Measurements from ENCODE around the gene GEN1.

Gene GEN1

DNA sequence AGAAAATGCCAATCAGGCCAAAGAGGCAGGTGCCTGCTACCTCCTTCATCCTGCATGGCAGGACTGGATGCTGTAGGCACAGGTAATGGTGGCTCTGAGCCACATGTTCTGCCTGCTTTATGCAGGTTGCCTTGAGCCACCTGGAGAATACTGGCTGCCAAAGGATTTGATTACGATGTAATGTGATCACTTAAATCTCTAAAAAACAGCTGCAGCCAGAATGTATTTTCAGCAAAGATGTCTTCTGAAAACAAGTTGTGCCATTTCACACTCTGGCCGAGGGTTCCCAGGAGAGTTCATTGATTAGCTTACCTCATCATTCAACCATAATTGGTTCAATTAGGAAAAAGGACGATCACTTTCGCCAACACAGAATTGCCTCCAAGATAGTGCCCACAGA, 44.4 kb downstream of the GEN1 start:
- no peak for DNase-seq (ENCODE audit: low read depth)

DNA sequence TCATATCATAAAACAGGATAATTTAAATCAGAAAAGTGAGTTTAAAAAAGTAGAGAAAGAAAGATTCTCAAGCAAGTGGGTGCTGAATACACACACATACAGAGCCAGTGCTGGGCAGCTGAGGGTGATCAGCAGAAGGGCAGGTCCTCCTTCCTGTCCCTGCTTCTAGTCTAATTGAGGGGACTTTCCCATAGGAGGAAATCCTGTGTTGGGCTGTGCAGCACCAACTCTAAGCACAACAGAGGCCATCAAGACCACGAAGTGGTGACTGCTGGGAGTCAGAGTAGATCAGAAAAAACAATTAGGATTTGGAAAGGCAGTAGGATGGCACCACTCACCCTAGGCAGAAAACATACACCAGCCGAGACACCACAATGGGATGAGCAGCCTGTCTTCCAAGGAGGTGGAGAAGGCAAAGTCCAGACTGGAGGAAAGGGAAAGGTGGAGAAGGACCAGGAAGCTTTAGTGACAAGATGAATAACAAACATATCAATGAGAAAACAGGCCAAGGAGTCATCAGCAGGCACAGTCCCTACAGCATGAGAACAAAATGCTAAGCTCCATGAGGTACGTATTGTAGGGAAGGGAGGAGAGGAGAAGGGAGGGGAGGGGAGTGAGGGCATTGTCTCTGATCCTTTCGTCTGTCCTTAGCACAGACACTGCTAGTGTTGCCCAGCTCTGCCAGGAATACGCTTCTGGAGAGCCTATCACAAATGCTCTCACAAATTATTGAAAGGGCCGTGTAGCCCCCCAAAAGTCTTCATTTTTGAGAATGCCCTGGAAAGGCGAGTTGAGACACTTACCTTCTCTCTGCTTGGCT, 45.6 kb downstream of the GEN1 start:
- DNase-seq (ENCODE audit: low read depth): no peak
- TF ChIP-seq, protein P1, sequence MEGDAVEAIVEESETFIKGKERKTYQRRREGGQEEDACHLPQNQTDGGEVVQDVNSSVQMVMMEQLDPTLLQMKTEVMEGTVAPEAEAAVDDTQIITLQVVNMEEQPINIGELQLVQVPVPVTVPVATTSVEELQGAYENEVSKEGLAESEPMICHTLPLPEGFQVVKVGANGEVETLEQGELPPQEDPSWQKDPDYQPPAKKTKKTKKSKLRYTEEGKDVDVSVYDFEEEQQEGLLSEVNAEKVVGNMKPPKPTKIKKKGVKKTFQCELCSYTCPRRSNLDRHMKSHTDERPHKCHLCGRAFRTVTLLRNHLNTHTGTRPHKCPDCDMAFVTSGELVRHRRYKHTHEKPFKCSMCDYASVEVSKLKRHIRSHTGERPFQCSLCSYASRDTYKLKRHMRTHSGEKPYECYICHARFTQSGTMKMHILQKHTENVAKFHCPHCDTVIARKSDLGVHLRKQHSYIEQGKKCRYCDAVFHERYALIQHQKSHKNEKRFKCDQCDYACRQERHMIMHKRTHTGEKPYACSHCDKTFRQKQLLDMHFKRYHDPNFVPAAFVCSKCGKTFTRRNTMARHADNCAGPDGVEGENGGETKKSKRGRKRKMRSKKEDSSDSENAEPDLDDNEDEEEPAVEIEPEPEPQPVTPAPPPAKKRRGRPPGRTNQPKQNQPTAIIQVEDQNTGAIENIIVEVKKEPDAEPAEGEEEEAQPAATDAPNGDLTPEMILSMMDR (IDR thresholded peaks at IDR 0.05; ENCODE audit: control insufficient read depth, insufficient read depth, low read depth, low read length, missing control alignments): no peak
- no peak overlapping the region for H3K4me3 ChIP-seq (ENCODE audit: control insufficient read depth, low read depth, low read length)

More for the DNA sequence above, 44.4 kb downstream of the GEN1 start:
- H3K4me3 ChIP-seq (ENCODE audit: control insufficient read depth, low read depth, low read length): no peak overlapping the region
- TF ChIP-seq, protein P1 (IDR thresholded peaks at IDR 0.05; ENCODE audit: control insufficient read depth, insufficient read depth, low read depth, low read length, missing control alignments): no peak

DNA sequence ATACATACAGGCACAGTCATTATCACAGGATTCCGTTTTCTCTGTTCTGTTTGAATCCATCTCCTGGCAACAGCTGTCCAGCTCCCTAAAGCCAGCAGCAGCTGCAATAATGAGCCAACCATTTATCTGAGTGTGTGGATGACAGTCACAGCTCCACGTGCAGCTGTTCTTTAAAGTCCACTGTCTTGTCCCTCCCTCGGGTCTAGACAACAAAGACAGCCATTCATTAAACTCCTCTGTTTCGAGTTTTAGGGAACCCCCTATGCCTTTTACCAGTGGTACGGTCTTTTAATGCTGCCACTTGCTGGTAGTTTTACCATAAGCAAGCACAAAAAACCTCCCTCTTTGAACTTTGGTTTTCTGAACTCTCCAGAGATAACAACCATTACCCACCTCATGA, 46.3 kb downstream of the GEN1 start:
- DNase-seq (ENCODE audit: low read depth): no peak
- TF ChIP-seq, protein P1 (IDR thresholded peaks at IDR 0.05; ENCODE audit: control insufficient read depth, insufficient read depth, low read depth, low read length, missing control alignments): no peak
- H3K4me3 ChIP-seq (ENCODE audit: control insufficient read depth, low read depth, low read length): no peak overlapping the region

DNA sequence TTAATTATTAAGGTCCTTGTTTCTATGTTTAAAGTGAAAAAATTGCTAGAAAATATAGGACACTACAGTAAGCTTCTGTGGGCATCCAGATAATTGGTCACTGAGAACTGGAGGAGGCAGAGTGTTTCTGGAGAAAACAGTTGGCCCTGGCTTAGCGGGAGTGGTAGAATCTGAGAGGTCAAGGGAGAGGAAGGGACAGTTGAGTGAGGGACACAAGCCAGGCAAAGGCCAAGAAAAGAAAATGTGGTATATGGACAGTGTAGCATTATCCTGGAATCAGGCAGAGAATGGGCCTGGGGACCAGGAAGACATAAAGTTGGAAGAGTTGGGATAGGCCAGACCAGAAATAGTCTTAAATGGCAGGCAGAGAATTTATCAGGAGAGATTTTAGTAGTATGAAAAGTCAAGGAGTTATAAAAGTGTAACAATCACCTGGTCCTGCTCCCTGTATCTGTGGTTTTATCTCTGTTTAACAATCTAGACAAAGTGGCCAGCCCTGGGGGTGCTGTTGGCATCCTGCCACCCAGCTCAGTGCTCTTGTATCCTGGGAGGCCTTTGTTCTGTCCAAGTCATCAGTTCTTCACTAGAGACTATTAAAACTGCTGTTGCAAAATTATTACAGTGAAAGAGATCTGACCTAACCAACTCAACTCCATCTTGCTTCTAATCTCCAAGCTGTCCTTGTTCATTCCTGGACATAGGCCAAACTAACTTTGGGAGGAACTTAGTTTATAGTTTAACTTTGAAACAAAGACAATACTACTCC, 46.9 kb downstream of the GEN1 start:
- TF ChIP-seq, protein P1 (IDR thresholded peaks at IDR 0.05; ENCODE audit: control insufficient read depth, insufficient read depth, low read depth, low read length, missing control alignments): no peak
- H3K4me3 ChIP-seq (ENCODE audit: control insufficient read depth, low read depth, low read length): no peak overlapping the region
- DNase-seq (ENCODE audit: low read depth): no peak

DNA sequence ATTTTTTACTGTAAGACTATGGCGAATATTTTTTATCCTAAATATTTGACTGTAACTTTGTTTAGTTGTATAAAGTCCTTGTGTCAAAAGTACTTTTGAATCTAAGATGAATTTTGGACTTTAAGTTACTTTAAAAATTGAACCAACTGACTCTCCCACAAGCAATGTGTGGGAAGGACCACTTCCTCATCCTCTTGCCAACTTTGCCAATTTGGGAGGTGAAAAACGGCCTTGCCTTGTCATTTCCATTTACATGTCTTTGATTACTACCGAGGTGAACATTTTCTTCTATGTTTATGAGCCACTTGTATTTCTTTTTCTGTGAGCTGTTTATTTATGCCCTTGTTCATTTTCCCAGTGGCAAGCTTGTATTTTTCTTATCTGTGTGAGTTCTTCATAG, 49.6 kb downstream of the GEN1 start:
- H3K4me3 ChIP-seq (ENCODE audit: control insufficient read depth, low read depth, low read length): no peak overlapping the region
- no peak for DNase-seq (ENCODE audit: low read depth)
- TF ChIP-seq, protein P1 (IDR thresholded peaks at IDR 0.05; ENCODE audit: control insufficient read depth, insufficient read depth, low read depth, low read length, missing control alignments): no peak

DNA sequence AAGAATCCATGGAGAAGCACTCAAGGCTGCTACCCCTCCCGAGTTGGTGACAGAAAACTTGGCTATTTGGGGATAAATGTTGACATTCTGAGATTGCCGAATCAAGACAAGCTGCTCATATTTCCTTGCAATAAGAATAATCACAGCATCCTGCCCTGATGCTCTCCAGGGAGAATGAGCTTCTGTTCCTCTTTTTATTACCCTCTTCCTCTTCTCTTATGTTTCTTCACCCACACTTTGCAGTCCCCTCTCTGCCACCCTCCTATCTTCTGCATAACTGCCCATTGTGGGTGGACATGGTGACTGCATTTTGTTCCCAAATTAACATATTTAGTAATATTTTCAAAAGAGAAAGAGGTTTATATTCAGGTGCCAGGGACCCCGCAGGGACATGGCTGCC, 50.4 kb downstream of the GEN1 start:
- no peak overlapping the region for H3K4me3 ChIP-seq (ENCODE audit: control insufficient read depth, low read depth, low read length)
- TF ChIP-seq, protein P1 (IDR thresholded peaks at IDR 0.05; ENCODE audit: control insufficient read depth, insufficient read depth, low read depth, low read length, missing control alignments): no peak
- no peak for DNase-seq (ENCODE audit: low read depth)

Data from AG09309 (cell line).